HG03108 (cell line): ENCODE results near the gene GABRG3.

Source experiments
- ATAC-seq: cut with Tn5 transposase; IDR thresholded peaks from one replicate; pipeline ENCODE4 v1.9.1; 2021; ENCODE audit warnings: moderate library complexity; ENCODE audit not compliant: unreplicated experiment

Gene GABRG3

GRCh38 chr15:27237319-27237939 lies 266.4 kb downstream of the GABRG3 start:
- no peak for ATAC-seq

- ATAC-seq, result no peak
Observed at GRCh38 chr15:27238209-27238608, 267.2 kb downstream of the GABRG3 start.

- ATAC-seq, result no peak
Observed at GRCh38 chr15:27238707-27239423, 267.9 kb downstream of the GABRG3 start.

- no peak for ATAC-seq
Observed at GRCh38 chr15:27241943-27242342, 271.0 kb downstream of the GABRG3 start.

GRCh38 chr15:27244047-27244446 lies 273.1 kb downstream of the GABRG3 start:
- ATAC-seq, result no peak

- no peak for ATAC-seq
Observed at GRCh38 chr15:27248251-27248650, 277.3 kb downstream of the GABRG3 start.

GRCh38 chr15:27249046-27249759 lies 278.2 kb downstream of the GABRG3 start:
- ATAC-seq, result no peak

- ATAC-seq, result no peak
Observed at GRCh38 chr15:27249760-27250109, 278.8 kb downstream of the GABRG3 start.

GRCh38 chr15:27250223-27250622 lies 279.2 kb downstream of the GABRG3 start:
- no peak for ATAC-seq

- no peak for ATAC-seq
Observed at GRCh38 chr15:27254055-27254454, 283.1 kb downstream of the GABRG3 start.

- no peak for ATAC-seq
Observed at GRCh38 chr15:27254801-27255200, 283.8 kb downstream of the GABRG3 start.

GRCh38 chr15:27256446-27256845 lies 285.5 kb downstream of the GABRG3 start:
- ATAC-seq, result no peak

- ATAC-seq, result no peak
Observed at GRCh38 chr15:27258287-27258686, 287.3 kb downstream of the GABRG3 start.

- ATAC-seq, result no peak
Observed at GRCh38 chr15:27260523-27260922, 289.5 kb downstream of the GABRG3 start.

GRCh38 chr15:27268923-27269322 lies 297.9 kb downstream of the GABRG3 start:
- ATAC-seq, result no peak

GRCh38 chr15:27271258-27271657 lies 300.3 kb downstream of the GABRG3 start:
- ATAC-seq, result no peak

- ATAC-seq, result no peak
Observed at GRCh38 chr15:27272427-27272826, 301.4 kb downstream of the GABRG3 start.

- ATAC-seq, result no peak
Observed at GRCh38 chr15:27273506-27273905, 302.5 kb downstream of the GABRG3 start.

- no peak for ATAC-seq
Observed at GRCh38 chr15:27278761-27279160, 307.8 kb downstream of the GABRG3 start.

GRCh38 chr15:27292641-27293040 lies 321.7 kb downstream of the GABRG3 start:
- ATAC-seq, result no peak

GRCh38 chr15:27293607-27294006 lies 322.6 kb downstream of the GABRG3 start:
- no peak for ATAC-seq

GRCh38 chr15:27317736-27318135 lies 346.8 kb downstream of the GABRG3 start:
- no peak for ATAC-seq
